IPS-18a (cell line): ENCODE data around the gene SLC35F2.

Experiments
- H3K27ac ChIP-seq: one replicate; pipeline ENCODE4 v1.5.1; 2013; ENCODE audit warnings: low read length
- H3K27me3 ChIP-seq: one replicate; pipeline ENCODE4 v1.6.1; 2013; ENCODE audit warnings: mild to moderate bottlenecking, low read length; ENCODE audit not compliant: control insufficient read depth, insufficient read depth
- H3K36me3 ChIP-seq: one replicate; pipeline ENCODE4 v1.6.1; 2013; ENCODE audit warnings: low read depth, low read length; ENCODE audit not compliant: control insufficient read depth
- H3K4me1 ChIP-seq: one replicate; pipeline ENCODE4 v1.6.1; 2013; ENCODE audit warnings: low read depth, low read length; ENCODE audit not compliant: control insufficient read depth
- H3K4me3 ChIP-seq: one replicate; pipeline ENCODE4 v1.5.1; 2013; ENCODE audit warnings: low read length
- H3K9ac ChIP-seq: one replicate; pipeline ENCODE4 v1.6.1; 2013; ENCODE audit warnings: mild to moderate bottlenecking, low read length, moderate library complexity
- H3K9me3 ChIP-seq: one replicate; pipeline ENCODE4 v1.6.1; 2013; ENCODE audit warnings: low read depth, low read length; ENCODE audit not compliant: control insufficient read depth

The SLC35F2 gene

DNA sequence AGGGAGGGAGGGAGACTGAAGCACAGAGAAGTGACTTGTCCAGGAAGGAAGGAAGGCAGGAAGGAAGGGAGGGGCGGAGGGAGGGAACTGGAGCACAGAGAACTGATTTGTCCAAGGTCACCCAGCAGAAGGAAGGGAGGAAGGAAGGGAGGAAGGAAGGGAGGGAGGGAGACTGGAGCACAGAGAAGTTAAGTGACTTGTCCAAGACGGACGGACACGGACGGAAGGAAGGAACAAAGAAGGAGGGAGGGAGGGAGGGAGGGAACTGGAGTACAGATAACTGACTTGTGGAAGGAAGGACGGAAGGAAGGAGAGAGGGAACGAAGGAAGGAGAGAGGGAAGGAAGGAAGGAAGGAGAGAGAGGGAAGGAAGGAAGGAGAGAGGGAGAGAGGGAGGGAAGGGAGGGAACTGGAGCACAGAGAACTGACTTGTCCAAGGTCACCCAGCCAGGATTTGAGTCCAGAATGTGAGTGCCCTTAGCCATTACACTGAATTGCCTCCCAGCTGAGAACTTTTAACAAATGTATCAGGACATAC is 1.5 kb downstream of the SLC35F2 start:
- no peak overlapping the region for H3K27ac ChIP-seq
- peak overlapping the region; percentile 96 for H3K4me3 ChIP-seq
- H3K36me3 ChIP-seq, result no peaks in the 10 kb centered on the region
- H3K9ac ChIP-seq, result no peak overlapping the region
- peaks cover 28% of the 10 kb centered on the region for H3K27me3 ChIP-seq
- no peaks in the 10 kb centered on the region for H3K9me3 ChIP-seq
- peaks cover 8% of the 10 kb centered on the region for H3K4me1 ChIP-seq

DNA sequence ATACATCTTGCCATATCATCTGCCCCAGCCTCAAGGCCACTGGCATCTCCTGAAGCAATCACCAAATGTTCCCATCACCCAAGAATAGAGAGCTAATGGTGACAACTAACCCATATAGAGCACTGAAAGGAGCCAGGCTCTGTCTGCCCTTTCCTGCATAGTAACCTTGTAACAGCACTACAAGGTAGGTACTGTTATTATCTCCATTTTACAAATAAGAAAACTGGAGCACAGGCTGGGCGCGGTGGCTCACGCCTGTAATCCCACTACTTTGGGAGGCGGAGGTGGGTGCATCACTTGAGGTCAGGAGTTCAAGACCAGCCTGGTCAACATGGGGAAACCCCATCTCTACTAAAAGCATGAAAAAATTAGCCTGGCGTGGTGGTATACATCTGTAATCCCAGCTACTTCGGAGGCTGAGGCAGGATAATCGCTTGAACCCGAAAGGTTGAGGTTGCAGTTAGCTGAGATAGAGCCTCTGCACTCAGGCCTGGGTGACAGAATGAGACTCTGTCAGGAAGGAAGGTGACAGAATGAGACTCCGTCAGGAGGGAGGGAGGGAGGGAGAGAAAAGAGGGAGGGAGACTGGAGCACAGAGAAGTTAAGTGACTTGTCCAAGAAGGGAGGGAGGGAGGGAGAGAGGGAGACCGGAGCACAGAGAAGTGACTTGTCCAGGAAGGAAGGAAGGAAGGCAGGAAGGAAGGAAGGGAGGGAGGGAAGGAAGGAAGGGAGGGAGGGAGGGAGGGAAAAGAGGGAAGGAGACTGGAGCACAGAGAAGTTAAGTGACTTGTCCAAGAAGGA is 2.2 kb downstream of the SLC35F2 start:
- no peaks in the 10 kb centered on the region for H3K36me3 ChIP-seq
- H3K9ac ChIP-seq, result no peak overlapping the region
- no peaks in the 10 kb centered on the region for H3K9me3 ChIP-seq
- H3K27me3 ChIP-seq, result peaks cover 28% of the 10 kb centered on the region
- no peak overlapping the region for H3K4me3 ChIP-seq
- peaks cover 8% of the 10 kb centered on the region for H3K4me1 ChIP-seq
- no peak overlapping the region for H3K27ac ChIP-seq

DNA sequence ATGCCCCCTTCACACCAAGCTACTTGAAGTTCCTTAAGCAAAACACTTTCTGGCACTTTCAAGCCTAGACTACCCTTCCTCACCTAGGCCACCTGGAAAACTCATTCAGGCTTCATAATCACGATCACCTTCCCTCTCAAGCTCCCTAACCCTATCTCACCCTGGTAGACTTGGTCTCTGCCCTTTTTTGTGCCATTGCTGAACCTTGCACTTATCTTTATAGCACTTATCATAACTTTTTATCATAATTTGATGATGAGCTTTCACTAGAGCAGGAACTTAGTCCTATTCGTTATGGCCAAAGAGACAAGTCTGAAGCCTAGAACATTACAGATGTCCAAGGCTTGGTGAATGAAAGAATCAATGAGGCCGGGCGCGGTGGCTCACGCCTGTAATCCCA is 5.5 kb downstream of the SLC35F2 start:
- Histone ChIP-seq H3K27me3 (peaks cover 13% of the 10 kb centered on the region), H3K9me3 (no peaks in the 10 kb centered on the region), H3K4me3 (no peak overlapping the region), H3K27ac (no peak overlapping the region), H3K4me1 (peaks cover 15% of the 10 kb centered on the region), H3K36me3 (no peaks in the 10 kb centered on the region), H3K9ac (no peak overlapping the region)

DNA sequence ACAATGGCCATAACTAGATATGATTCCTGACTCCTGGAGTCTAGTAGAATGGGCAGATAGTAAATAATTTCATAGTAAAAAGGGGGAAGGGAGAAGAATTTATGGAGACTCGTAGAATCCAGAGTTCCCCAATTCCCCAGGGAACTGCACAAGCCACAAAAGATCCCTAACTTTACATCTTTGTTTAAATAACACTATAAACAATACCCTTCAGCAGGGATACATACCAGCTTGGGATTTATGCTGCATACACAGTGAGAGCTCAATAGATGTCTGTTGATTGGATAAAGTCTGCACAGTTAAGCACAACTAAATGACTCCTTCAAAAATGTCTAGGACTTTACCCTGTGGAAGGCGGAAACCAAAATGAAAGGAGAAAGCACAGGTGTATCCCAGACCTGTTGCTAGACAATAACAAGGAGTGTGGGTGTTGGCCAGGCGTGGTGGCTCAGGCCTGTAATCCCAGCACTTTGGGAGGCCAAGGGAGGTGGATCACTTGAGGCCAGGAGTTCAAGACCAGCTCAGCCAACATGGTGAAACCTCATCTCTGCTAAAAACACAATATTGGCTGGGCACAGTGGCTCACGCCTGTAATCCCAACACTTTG is 6.8 kb downstream of the SLC35F2 start:
- no peak overlapping the region for H3K4me3 ChIP-seq

DNA sequence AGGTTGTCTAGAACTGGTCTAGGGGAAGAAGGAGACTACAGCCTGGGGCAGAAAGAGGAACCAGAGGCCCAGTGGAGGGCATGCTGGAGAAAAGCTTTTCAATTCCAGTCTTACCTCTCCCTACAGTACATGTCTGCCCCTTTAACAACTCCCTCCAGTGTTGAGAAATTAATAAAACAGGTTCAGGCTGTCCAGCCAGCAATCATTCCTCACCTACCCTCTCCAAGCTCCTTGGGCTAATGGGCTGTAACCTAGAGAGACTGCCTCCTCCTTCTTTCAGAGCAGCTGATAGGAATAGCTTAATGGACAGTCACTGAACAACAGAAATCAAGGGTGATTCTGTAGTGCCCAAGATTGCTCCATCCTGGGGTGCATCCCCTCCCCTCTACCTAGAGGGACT is 8.8 kb downstream of the SLC35F2 start:
- Histone ChIP-seq H3K27me3 (no peaks in the 10 kb centered on the region), H3K36me3 (no peaks in the 10 kb centered on the region), H3K4me3 (no peak overlapping the region), H3K4me1 (peaks cover 7% of the 10 kb centered on the region), H3K9ac (no peak overlapping the region), H3K9me3 (no peaks in the 10 kb centered on the region), H3K27ac (no peak overlapping the region)

More for the DNA sequence above, 6.8 kb downstream of the SLC35F2 start:
- Histone ChIP-seq H3K9me3 (no peaks in the 10 kb centered on the region), H3K36me3 (no peaks in the 10 kb centered on the region), H3K27ac (no peak overlapping the region), H3K9ac (no peak overlapping the region), H3K4me1 (peaks cover 7% of the 10 kb centered on the region), H3K27me3 (peaks cover under 1% of the 10 kb centered on the region)

DNA sequence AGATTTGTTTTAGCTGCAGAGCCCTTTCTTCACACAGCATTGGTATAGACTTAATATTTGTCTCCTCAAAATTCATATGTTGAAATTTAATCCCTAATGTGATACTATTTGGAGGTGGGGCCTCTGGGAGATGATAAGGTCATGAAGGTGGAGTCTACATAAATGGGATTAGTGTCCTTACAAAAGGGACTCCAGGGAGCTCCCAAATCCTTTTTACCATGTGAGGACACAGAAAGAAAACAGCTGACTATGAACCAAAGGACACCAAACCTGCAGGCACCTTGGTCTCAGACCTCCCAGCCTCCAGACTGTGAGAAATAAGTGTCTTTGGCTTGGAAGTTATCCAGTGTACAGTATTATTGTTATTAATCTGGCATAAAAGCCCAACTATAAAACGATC is 10.2 kb downstream of the SLC35F2 start:
- no peaks in the 10 kb centered on the region for H3K27me3 ChIP-seq
- no peak overlapping the region for H3K9ac ChIP-seq
- H3K4me1 ChIP-seq, result peaks cover 7% of the 10 kb centered on the region
- H3K27ac ChIP-seq, result no peak overlapping the region
- H3K4me3 ChIP-seq, result no peak overlapping the region
- H3K36me3 ChIP-seq, result no peaks in the 10 kb centered on the region
- no peaks in the 10 kb centered on the region for H3K9me3 ChIP-seq

DNA sequence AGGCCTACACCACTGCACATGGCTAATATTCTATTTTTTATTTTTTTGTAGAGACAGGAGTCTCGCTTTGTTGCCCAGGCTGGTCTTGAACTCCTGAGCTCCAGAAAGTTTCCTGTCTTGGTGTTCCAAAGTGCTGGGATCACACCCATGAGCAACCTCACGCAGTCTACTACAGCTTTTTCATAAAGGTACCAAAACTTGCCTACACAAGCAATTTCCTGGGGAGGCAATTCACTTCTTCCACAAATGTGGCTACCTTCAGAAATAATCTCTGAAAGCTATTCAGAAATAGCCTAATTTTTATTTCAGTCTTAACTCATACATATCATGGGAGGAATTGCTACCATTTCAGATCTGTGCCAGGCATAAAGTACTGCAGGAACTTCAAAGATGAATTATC is 11.4 kb downstream of the SLC35F2 start:
- Histone ChIP-seq H3K27me3 (no peaks in the 10 kb centered on the region), H3K9ac (no peak overlapping the region), H3K4me1 (peaks cover 7% of the 10 kb centered on the region), H3K36me3 (no peaks in the 10 kb centered on the region), H3K9me3 (no peaks in the 10 kb centered on the region), H3K27ac (no peak overlapping the region), H3K4me3 (no peak overlapping the region)

DNA sequence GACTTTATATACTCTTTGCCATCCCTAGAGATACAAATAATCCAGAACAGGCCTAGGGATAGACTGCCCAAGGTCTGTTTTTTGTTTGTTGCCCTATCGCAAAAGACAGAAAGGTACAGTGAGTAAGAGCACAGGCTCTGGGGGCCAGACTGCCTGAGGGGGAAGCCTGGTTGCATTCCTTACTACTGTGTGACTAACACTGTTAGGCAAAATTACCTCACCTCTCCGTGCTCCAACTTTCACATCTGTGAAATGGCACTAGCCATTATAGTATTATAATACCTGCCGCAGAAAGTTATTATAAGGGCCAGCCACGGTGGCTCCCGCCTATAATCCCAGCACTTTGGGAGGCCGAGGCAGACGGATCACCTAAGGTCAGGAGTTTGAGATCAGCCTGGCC is 14.5 kb downstream of the SLC35F2 start:
- Histone ChIP-seq H3K4me3 (no peak overlapping the region), H3K4me1 (peaks cover 7% of the 10 kb centered on the region), H3K36me3 (no peaks in the 10 kb centered on the region), H3K27me3 (no peaks in the 10 kb centered on the region), H3K27ac (no peak overlapping the region), H3K9ac (no peak overlapping the region), H3K9me3 (no peaks in the 10 kb centered on the region)

DNA sequence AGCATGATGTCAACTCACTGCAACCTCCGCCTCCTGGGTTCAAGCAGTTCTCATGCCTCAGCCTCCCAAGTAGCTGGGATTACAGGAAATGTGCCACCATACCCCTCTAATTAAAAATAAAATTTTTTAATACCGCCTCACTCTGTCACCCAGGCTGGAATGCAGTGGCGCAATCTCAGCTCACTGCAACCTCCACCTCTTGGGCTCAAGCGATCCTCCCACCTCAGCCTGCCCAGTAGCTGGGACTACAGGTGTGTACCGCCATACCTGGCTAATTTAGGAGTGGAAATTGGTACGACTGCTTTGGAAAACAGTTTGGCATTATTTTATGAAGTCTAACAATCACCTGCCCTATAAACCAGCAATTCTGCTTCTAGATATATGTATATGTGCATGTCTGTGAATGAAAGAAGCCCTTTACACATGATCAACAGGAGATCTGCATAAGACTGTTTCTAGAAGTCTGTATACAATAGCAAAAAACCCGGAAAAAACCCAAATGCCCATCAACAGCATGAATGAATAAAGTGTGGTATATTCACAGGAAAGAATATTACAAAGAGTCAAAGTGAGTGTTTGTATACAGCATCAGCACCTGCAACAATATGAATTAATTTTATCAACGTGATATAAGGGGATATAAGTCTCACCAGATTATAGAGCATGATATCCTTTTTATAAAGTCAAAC is 16.0 kb downstream of the SLC35F2 start:
- Histone ChIP-seq H3K9me3 (no peaks in the 10 kb centered on the region), H3K9ac (no peak overlapping the region), H3K27ac (no peak overlapping the region), H3K4me1 (no peaks in the 10 kb centered on the region), H3K36me3 (no peaks in the 10 kb centered on the region), H3K27me3 (no peaks in the 10 kb centered on the region), H3K4me3 (no peak overlapping the region)

DNA sequence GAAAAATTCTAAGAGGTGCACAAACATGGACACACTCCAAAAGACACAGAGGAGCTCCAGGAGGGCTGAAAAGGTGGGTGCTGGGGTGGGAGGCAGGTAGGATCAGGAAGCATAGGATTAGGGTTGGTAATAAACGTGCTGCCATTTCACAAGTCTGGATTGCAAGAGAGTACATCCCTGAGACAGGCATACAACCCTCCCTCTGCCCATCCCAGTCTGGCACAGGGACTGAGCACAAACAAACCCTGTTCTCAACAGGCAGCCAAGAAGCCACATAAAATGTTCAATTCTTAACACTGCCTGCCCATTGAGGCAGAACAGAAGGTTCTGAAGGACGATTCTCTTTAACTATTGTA is 18.5 kb downstream of the SLC35F2 start:
- no peak overlapping the region for H3K9ac ChIP-seq
- no peaks in the 10 kb centered on the region for H3K9me3 ChIP-seq
- no peak overlapping the region for H3K4me3 ChIP-seq
- H3K36me3 ChIP-seq, result no peaks in the 10 kb centered on the region
- no peaks in the 10 kb centered on the region for H3K27me3 ChIP-seq
- no peak overlapping the region for H3K27ac ChIP-seq
- H3K4me1 ChIP-seq, result no peaks in the 10 kb centered on the region

DNA sequence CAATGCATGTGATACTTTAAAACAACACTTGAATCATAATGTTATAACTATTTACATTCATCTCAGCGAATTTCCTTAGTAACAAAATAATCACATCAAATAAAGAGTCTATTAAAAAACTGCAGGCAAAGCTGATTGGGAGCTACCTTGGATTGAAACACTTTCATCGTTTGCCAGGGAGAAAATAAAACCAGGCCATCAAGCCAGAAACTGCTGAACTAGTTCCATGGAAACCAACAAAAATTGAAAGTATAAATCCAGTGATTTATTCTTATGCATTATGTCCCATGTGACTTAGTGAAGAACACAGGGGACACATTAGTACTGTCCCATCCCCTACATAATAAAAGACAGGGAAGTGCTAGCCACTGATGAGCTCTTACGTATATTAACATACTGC is 21.7 kb downstream of the SLC35F2 start:
- H3K9ac ChIP-seq, result no peak overlapping the region
- H3K27ac ChIP-seq, result no peak overlapping the region
- peaks cover 15% of the 10 kb centered on the region for H3K27me3 ChIP-seq
- no peak overlapping the region for H3K4me3 ChIP-seq
- H3K4me1 ChIP-seq, result peaks cover 7% of the 10 kb centered on the region
- H3K9me3 ChIP-seq, result no peaks in the 10 kb centered on the region
- no peaks in the 10 kb centered on the region for H3K36me3 ChIP-seq
